Left cardiac atrium (tissue), 4 donors: ENCODE results near the gene TTLL5. TPM values are rescaled to one million over a fixed set of nuclear protein-coding genes. Genes with fewer than 3 reads are reported as not detected.

Experiments used
- ATAC-seq, 2 donors: fragments of 200-7000 bp; cut with Tn5 transposase; one replicate each; pipeline ENCODE4 v1.9.1; 2020; ENCODE audit warnings: mild to moderate bottlenecking in 2 of 2, moderate library complexity in 2 of 2
- DNase-seq: peaks from one replicate; pipeline ENCODE4 v3.0.0-alpha.2; 2020
- intact Hi-C, 2 donors: fragments of 100-400 bp; cut with DNase I; formaldehyde crosslinking; loops; one replicate each; pipeline versions ENCODE4 v1.14.1 to v1.15.1; 2022 to 2023
- total RNA-seq, 2 donors: library from RNA; stranded (reverse); fragmentation: NEBNext Ultra II Directional; extraction: Animal tissue kit (Norgen Biotek cat#: 25700); gene quantifications; one replicate each; pipeline ENCODE4 v1.2.1, GENCODE V29; 2021
- donor health status: DM: no; HTN: yes; CAD: no.
- donor health status: DM: no; HTN: yes; CAD: no; lungs with severe emphysema.
- donor health status: DM: yes; HTN: yes; CAD: no.
- donor health status: Dilated cardiomyopathy.

TTLL5 gene
- total RNA-seq, 2 donors from 2014 or later = 18.1 to 21.1 TPM

- no peak for DNase-seq
- ATAC-seq = no peak
- intact Hi-C loops = no loop called here
These were observed 291.4 kb downstream of the TTLL5 start for GRCh38 chr14:75952489-75952888.

GRCh38 chr14:75959031-75959430 lies 298.0 kb downstream of the TTLL5 start:
- no peak for DNase-seq
- intact Hi-C loops = no loop called here
- ATAC-seq = no peak

GRCh38 chr14:75960231-75960630 lies 299.2 kb downstream of the TTLL5 start:
- intact Hi-C loops = no loop called here
- ATAC-seq (no peak), DNase-seq (no peak)

GRCh38 chr14:75961662-75962061 lies 300.6 kb downstream of the TTLL5 start:
- no peak for ATAC-seq
- intact Hi-C loops = no loop called here
- no peak for DNase-seq

- DNase-seq (no peak), ATAC-seq (no peak)
- intact Hi-C loops = no loop called here
These were observed 306.8 kb downstream of the TTLL5 start for GRCh38 chr14:75967866-75968265.

- ATAC-seq (peak; percentile 25 to 61), DNase-seq (no peak)
- intact Hi-C loops = no loop called here
These were observed 307.4 kb downstream of the TTLL5 start for GRCh38 chr14:75968456-75968855.

GRCh38 chr14:75969126-75969525 lies 308.1 kb downstream of the TTLL5 start:
- ATAC-seq (no peak), DNase-seq (no peak)

GRCh38 chr14:75969891-75970290 lies 308.8 kb downstream of the TTLL5 start:
- ATAC-seq (peak; percentile 29 to 73), DNase-seq (no peak)
- intact Hi-C loops = no loop called here

More at GRCh38 chr14:75969126-75969525, 308.1 kb downstream of the TTLL5 start:
- intact Hi-C loops = no loop called here

- DNase-seq = no peak
- intact Hi-C loops = no loop called here
- ATAC-seq = no peak
These were observed 309.9 kb downstream of the TTLL5 start for GRCh38 chr14:75970989-75971388.

- DNase-seq = no peak
- peak; percentile 53 to 55 for ATAC-seq
- intact Hi-C loops = no loop called here
These were observed 310.5 kb downstream of the TTLL5 start for GRCh38 chr14:75971509-75971908.

GRCh38 chr14:75972801-75973421 lies 311.9 kb downstream of the TTLL5 start:
- intact Hi-C loops = no loop called here
- peak in 1 of 2 donors; percentile 46 for ATAC-seq
- DNase-seq = no peak

- intact Hi-C loops = no loop called here
- ATAC-seq = no peak
These were observed 316.0 kb downstream of the TTLL5 start for GRCh38 chr14:75976826-75977581.

GRCh38 chr14:75977582-75977943 lies 316.5 kb downstream of the TTLL5 start:
- DNase-seq (no peak), ATAC-seq (no peak)
- intact Hi-C loops = no loop called here

More at GRCh38 chr14:75976826-75977581, 316.0 kb downstream of the TTLL5 start:
- no peak for DNase-seq

- ATAC-seq = no peak
- DNase-seq = no peak
- intact Hi-C loops = no loop called here
These were observed 317.2 kb downstream of the TTLL5 start for GRCh38 chr14:75978249-75978731.

- intact Hi-C loops = no loop called here
- ATAC-seq = peak; percentile 7 to 8
- no peak for DNase-seq
These were observed 318.1 kb downstream of the TTLL5 start for GRCh38 chr14:75979071-75979571.

GRCh38 chr14:75979648-75980565 lies 318.9 kb downstream of the TTLL5 start:
- peak; percentile 43 for DNase-seq
- ATAC-seq = no peak
- intact Hi-C loops = loop anchor here (2.0 to 10.0 kb wide), 7 partner anchors 73 to 403 kb away; partner anchors contain the start of gene FLVCR2 (in 1 of the 2)

- peak; percentile 44 for DNase-seq
- no peak for ATAC-seq
- intact Hi-C loops = loop anchor here (2.0 to 10.0 kb wide), 7 partner anchors 74 to 404 kb away; partner anchors contain the start of gene FLVCR2 (in 1 of the 2)
These were observed 319.8 kb downstream of the TTLL5 start for GRCh38 chr14:75980856-75981255.

GRCh38 chr14:75981426-75982265 lies 320.6 kb downstream of the TTLL5 start, which contains the start of gene TGFB3:
Gene TGFB3, minus strand, starts transcription at chr14:75981995. Its CDS starts 1,102 bp downstream, at chr14:75980893.
- peak; percentile 71 to 85 for ATAC-seq
- DNase-seq = peak; percentile 74
- intact Hi-C loops = loop anchor here (2.0 to 10.0 kb wide), 7 partner anchors 74 to 404 kb away; partner anchors contain the start of gene FLVCR2 (in 1 of the 2)
